B cell (primary cell): ENCODE data around the gene TRIM29. TPM values are rescaled to one million over a fixed set of nuclear protein-coding genes. Genes with fewer than 3 reads are reported as not detected.

Experiments used
- ATAC-seq: fragments of 200-7000 bp; cut with Tn5 transposase; one replicate; pipeline ENCODE4 v1.10.0; 2021; ENCODE audit warnings: low read depth, mild to moderate bottlenecking, moderate number of reproducible peaks, moderate library complexity
- CTCF ChIA-PET: fragments of 350-600 bp; sonication (Branson Sonifier 250); formaldehyde crosslinking; loops from one replicate; lab custom pipeline; 2021; ENCODE audit warnings: antibody characterized with exemption, inconsistent platforms; lab: Charles Lee
- POLR2A ChIA-PET: fragments of 350-600 bp; sonication (Branson Sonifier 250); formaldehyde crosslinking; loops from one replicate; lab custom pipeline; 2021; ENCODE audit warnings: antibody characterized with exemption; lab: Charles Lee
- DNase-seq: peaks from one replicate; pipeline ENCODE4 v3.0.0; 2013
- H2AFZ ChIP-seq: 2 replicates; pipeline ENCODE4 v1.6.1; 2012; ENCODE audit warnings: mild to moderate bottlenecking, low read depth, low read length; ENCODE audit not compliant: insufficient read depth, poor library complexity, severe bottlenecking
- H3K27ac ChIP-seq, 2 donors: 1 replicate in 1 of 2; 2 replicates in 1 of 2; pipeline ENCODE4 v1.5.1; 2012 to 2013; ENCODE audit warnings: low read length in 2 of 2, mild to moderate bottlenecking in 2 of 2, moderate library complexity in 1 of 2
- H3K27me3 ChIP-seq, 4 experiments: fragments of 200-600 bp in 1 of 4; sonication (generic) in 1 of 4; replicated peaks in 1 of 4; 1 replicate in 2 of 4; 2 replicates in 2 of 4; pipeline versions ENCODE4 v1.6.1 to v1.7.0; 2013 to 2016; ENCODE audit warnings: low read length in 3 of 4, mild to moderate bottlenecking in 2 of 4, mixed read lengths in 1 of 4, moderate library complexity in 1 of 4; ENCODE audit not compliant: insufficient read depth in 4 of 4, control insufficient read depth in 3 of 4; ENCODE audit errors: control extremely low read depth in 1 of 4
- H3K36me3 ChIP-seq, 2 experiments: replicated peaks in 1 of 2; 1 replicate in 1 of 2; 2 replicates in 1 of 2; pipeline versions ENCODE4 v1.6.1 to v1.7.1; 2013; ENCODE audit warnings: low read length in 1 of 2; ENCODE audit not compliant: insufficient read depth in 2 of 2, control insufficient read depth in 1 of 2; ENCODE audit errors: control extremely low read depth in 1 of 2, extremely low read depth in 1 of 2
- H3K4me1 ChIP-seq, 2 donors: fragments of 200-600 bp in 1 of 2; sonication (generic) in 1 of 2; 1 replicate in 1 of 2; 2 replicates in 1 of 2; pipeline versions ENCODE4 v1.5.1 to v1.6.1; 2013 to 2017; ENCODE audit warnings: low read length in 2 of 2; ENCODE audit not compliant: control insufficient read depth in 2 of 2, insufficient read depth in 2 of 2
- H3K4me2 ChIP-seq: replicated peaks from 2 replicates; pipeline ENCODE3; 2012; ENCODE audit warnings: mild to moderate bottlenecking, low read depth, low read length; ENCODE audit not compliant: poor library complexity, severe bottlenecking
- H3K4me3 ChIP-seq, 5 experiments: fragments of 200-600 bp in 1 of 5; sonication (generic) in 1 of 5; 1 replicate in 3 of 5; 2 replicates in 2 of 5; pipeline versions ENCODE4 v1.5.1 to v1.7.0; 2011 to 2016; ENCODE audit warnings: low read length in 4 of 5, mild to moderate bottlenecking in 4 of 5, low read depth in 2 of 5, control low read depth in 1 of 5, moderate library complexity in 1 of 5; ENCODE audit not compliant: insufficient read depth in 1 of 5; ENCODE audit errors: control extremely low read depth in 1 of 5, extremely low read depth in 1 of 5
- H3K79me2 ChIP-seq: fragments of 200-600 bp; sonication (generic); one replicate; pipeline ENCODE4 v1.6.0; 2016; ENCODE audit warnings: low read length; ENCODE audit not compliant: control insufficient read depth, insufficient read depth
- H3K9ac ChIP-seq: fragments of 200-600 bp; sonication (generic); 2 replicates; pipeline ENCODE4 v1.6.1; 2017; ENCODE audit warnings: mild to moderate bottlenecking, low read length, moderate library complexity
- H3K9me3 ChIP-seq, 3 donors: one replicate each; pipeline versions ENCODE4 v1.6.1 to v1.7.1; 2013; ENCODE audit warnings: low read length in 2 of 3; ENCODE audit not compliant: control insufficient read depth in 2 of 3, insufficient read depth in 1 of 3; ENCODE audit errors: control extremely low read depth in 1 of 3
- H4K20me1 ChIP-seq: 2 replicates; pipeline ENCODE4 v1.6.0; 2012; ENCODE audit warnings: mild to moderate bottlenecking, low read length; ENCODE audit not compliant: insufficient read depth, control insufficient read depth, poor library complexity, severe bottlenecking
- H3K27ac Mint-ChIP-seq: one replicate; pipeline ENCODE4 v1.8.0; 2021; ENCODE audit warnings: mixed read lengths
- H3K27me3 Mint-ChIP-seq: one replicate; pipeline ENCODE4 v1.8.0; 2021; ENCODE audit warnings: mixed read lengths
- H3K4me1 Mint-ChIP-seq: one replicate; pipeline ENCODE4 v1.8.0; 2021; ENCODE audit warnings: mixed read lengths
- H3K4me3 Mint-ChIP-seq: one replicate; pipeline ENCODE4 v1.8.0; 2021; ENCODE audit warnings: mixed read lengths
- H3K9me3 Mint-ChIP-seq: one replicate; pipeline ENCODE4 v1.8.0; 2022; ENCODE audit warnings: mixed read lengths; ENCODE audit not compliant: insufficient read depth
- EZH2 ChIP-seq: IDR thresholded peaks from 2 replicates; pipeline ENCODE4 v1.6.1; 2012; ENCODE audit warnings: borderline replicate concordance, low read depth, mild to moderate bottlenecking, moderate library complexity, low read length; ENCODE audit not compliant: insufficient read depth, poor library complexity, severe bottlenecking
- WGBS: methylation state at CpG from one replicate; pipeline ENCODE4 v1.1.5; 2013; ENCODE audit warnings: missing lambda C conversion rate; ENCODE audit not compliant: insufficient coverage; 5-methylcytosine and 5-hydroxymethylcytosine counted together
- intact Hi-C: fragments of 100-400 bp; cut with micrococcal nuclease; formaldehyde crosslinking; loops from one replicate; pipeline ENCODE4 v1.10.0; 2022
- polyA plus RNA-seq: library from polyadenylated mRNA; depleted of rRNA; stranded (reverse); fragments of >200 nt; gene quantifications from 2 replicates; pipeline ENCODE4 v1.2.3, GENCODE V29; 2012
- total RNA-seq, 2 donors: library from RNA; stranded (reverse); fragments of 120-200 nt in 1 of 2; gene quantifications; 1 replicate in 1 of 2; 2 replicates in 1 of 2; pipeline versions ENCODE4 v1.2.3 to v1.2.4, GENCODE V29; 2013 to 2022
- TF ChIP-seq, protein P1 (sequence below): fragments of 200-600 bp; IDR thresholded peaks from one replicate; pipeline ENCODE4 v1.8.0; 2022; ENCODE audit warnings: antibody characterized with exemption, mild to moderate bottlenecking

Gene TRIM29
- total and polyA plus RNA-seq, 2 donors (not counting 1 experiment from before 2014, with no cell fraction given), result not detected

DNA sequence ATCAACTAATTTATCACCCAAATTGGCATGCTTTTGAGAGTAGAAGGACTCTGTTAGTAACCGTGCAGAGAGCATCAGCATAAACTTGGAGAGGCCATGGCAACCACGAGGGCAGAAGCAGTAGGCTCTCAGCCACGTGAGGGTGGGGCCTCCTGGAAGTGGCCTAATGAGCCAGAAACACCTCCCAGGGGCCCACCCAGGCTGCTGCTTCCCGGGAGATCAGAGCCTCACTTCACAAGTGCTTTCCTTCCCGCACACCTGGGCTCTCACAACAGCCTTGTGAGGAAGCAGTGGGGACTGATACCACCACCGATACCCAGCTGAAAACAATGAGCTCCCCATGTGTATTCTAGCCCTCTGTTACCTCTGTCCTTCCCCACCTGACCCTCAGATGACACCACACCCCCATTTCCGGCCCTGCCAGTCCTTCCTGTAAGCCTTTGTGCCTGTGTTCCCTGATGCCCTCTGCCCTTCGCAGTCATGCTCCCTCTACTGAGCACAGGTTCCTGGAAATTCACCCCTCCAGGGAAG is 17.0 kb downstream of the TRIM29 start:
- ChIA-PET CTCF (interaction anchor here (2.1 kb wide), 1 partner anchor 12 kb away, joined by 5 read pairs; no protein-coding TSS in a partner anchor), POLR2A (no interaction called here)
- Histone ChIP-seq H3K4me3 (no peak overlapping the region), H3K27ac (no peak overlapping the region), H4K20me1 (no peaks in the 10 kb centered on the region), H3K36me3 (no peaks in the 10 kb centered on the region), H3K4me2 (no peak overlapping the region), H3K27me3 (no peaks in the 10 kb centered on the region), H3K9ac (no peak overlapping the region), H3K9me3 (peaks cover 0 to 2% (median 0%) of the 10 kb centered on the region in 3 donors), H3K79me2 (no peaks in the 10 kb centered on the region), H3K4me1 (no peaks in the 10 kb centered on the region), H2AFZ (no peak overlapping the region)
- TF ChIP-seq, protein P1, sequence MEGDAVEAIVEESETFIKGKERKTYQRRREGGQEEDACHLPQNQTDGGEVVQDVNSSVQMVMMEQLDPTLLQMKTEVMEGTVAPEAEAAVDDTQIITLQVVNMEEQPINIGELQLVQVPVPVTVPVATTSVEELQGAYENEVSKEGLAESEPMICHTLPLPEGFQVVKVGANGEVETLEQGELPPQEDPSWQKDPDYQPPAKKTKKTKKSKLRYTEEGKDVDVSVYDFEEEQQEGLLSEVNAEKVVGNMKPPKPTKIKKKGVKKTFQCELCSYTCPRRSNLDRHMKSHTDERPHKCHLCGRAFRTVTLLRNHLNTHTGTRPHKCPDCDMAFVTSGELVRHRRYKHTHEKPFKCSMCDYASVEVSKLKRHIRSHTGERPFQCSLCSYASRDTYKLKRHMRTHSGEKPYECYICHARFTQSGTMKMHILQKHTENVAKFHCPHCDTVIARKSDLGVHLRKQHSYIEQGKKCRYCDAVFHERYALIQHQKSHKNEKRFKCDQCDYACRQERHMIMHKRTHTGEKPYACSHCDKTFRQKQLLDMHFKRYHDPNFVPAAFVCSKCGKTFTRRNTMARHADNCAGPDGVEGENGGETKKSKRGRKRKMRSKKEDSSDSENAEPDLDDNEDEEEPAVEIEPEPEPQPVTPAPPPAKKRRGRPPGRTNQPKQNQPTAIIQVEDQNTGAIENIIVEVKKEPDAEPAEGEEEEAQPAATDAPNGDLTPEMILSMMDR, result no peak
- no peak for TF ChIP-seq EZH2
- no peak for ATAC-seq
- Mint-ChIP-seq H3K27ac (no peak overlapping the region), H3K27me3 (peaks cover 3% of the 10 kb centered on the region), H3K4me3 (no peak overlapping the region), H3K4me1 (no peaks in the 10 kb centered on the region), H3K9me3 (no peaks in the 10 kb centered on the region)
- no peak for DNase-seq
- 81% methylated on average over 8 of the region's 8 CpGs for WGBS
- intact Hi-C loops, result no loop called here

DNA sequence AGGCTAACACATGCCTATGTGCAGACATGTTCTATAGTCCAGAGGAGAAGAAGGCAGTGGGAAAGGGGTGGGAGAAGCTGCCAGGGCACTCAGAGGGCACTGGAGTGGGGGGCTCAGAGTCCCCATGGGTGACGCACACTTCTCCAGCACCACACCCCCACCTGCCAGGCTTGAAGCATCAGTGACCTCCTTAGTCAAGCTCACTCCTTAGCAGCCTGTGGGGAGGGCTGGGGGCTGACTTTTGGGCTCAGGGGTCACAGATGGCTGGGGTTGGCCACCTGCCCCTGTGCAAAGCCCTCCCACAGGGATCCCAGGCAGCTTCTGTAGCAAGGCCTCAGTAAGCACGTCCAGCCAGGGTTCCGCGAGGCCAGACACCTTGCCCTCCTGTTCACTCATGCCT is 18.8 kb downstream of the TRIM29 start:
- no peaks in the 10 kb centered on the region for H3K4me1 Mint-ChIP-seq
- Histone ChIP-seq H3K9ac (no peak overlapping the region), H3K4me1 (no peaks in the 10 kb centered on the region), H3K79me2 (no peaks in the 10 kb centered on the region), H3K27me3 (no peaks in the 10 kb centered on the region), H4K20me1 (no peaks in the 10 kb centered on the region), H3K36me3 (no peaks in the 10 kb centered on the region), H3K27ac (no peak overlapping the region), H3K4me3 (no peak overlapping the region), H3K9me3 (peaks cover 0 to 2% (median 0%) of the 10 kb centered on the region in 3 donors), H2AFZ (no peak overlapping the region), H3K4me2 (no peak overlapping the region)
- no peak for ATAC-seq
- CTCF ChIA-PET, result no interaction called here
- TF ChIP-seq EZH2, result no peak
- TF ChIP-seq, protein P1, result no peak
- H3K27ac Mint-ChIP-seq, result no peak overlapping the region
- H3K9me3 Mint-ChIP-seq, result no peaks in the 10 kb centered on the region
- 60% methylated on average over 3 of the region's 4 CpGs for WGBS
- peaks cover 11% of the 10 kb centered on the region for H3K27me3 Mint-ChIP-seq
- intact Hi-C loops, result no loop called here
- H3K4me3 Mint-ChIP-seq, result no peak overlapping the region
- POLR2A ChIA-PET, result no interaction called here
- DNase-seq, result no peak
